Mesodermal cell (in vitro differentiated cells): ENCODE data around the gene THEMIS.

Experiments
- H3K27ac ChIP-seq: 2 replicates; pipeline ENCODE4 v1.7.0; 2013; ENCODE audit warnings: mild to moderate bottlenecking, low read depth, low read length, moderate library complexity; ENCODE audit not compliant: severe bottlenecking
- H3K36me3 ChIP-seq: 2 replicates; pipeline ENCODE4 v1.7.1; 2013; ENCODE audit warnings: mild to moderate bottlenecking, low read length, moderate library complexity; ENCODE audit not compliant: control insufficient read depth, insufficient read depth
- H3K4me1 ChIP-seq: one replicate; pipeline ENCODE4 v1.7.1; 2013; ENCODE audit warnings: mild to moderate bottlenecking, low read length; ENCODE audit not compliant: insufficient read depth, control insufficient read depth, poor library complexity, severe bottlenecking
- H3K4me3 ChIP-seq: 2 replicates; pipeline ENCODE4 v1.7.0; 2013; ENCODE audit warnings: low read length, control low read depth, mild to moderate bottlenecking; ENCODE audit not compliant: insufficient read depth, poor library complexity, severe bottlenecking; ENCODE audit errors: extremely low read depth
- H3K9me3 ChIP-seq: 2 replicates; pipeline ENCODE4 v1.7.1; 2013; ENCODE audit warnings: mild to moderate bottlenecking, low read length, moderate library complexity; ENCODE audit not compliant: control insufficient read depth
- WGBS, 2 experiments: methylation state at CpG; one replicate each; pipeline ENCODE4 v1.1.5; 2013; ENCODE audit warnings: missing lambda C conversion rate in 2 of 2; ENCODE audit not compliant: insufficient coverage in 2 of 2; 5-methylcytosine and 5-hydroxymethylcytosine counted together

The THEMIS gene

GRCh38 chr6:127864701-127865100 is 36.2 kb downstream of the THEMIS start:
- Histone ChIP-seq H3K4me3 (no peak overlapping the region), H3K4me1 (no peaks in the 10 kb centered on the region), H3K36me3 (no peaks in the 10 kb centered on the region), H3K27ac (no peak overlapping the region), H3K9me3 (no peaks in the 10 kb centered on the region)
- no CpG with 5 or more reads among the region's 2 CpGs for WGBS, 2 experiments

- Histone ChIP-seq H3K9me3 (no peaks in the 10 kb centered on the region), H3K36me3 (no peaks in the 10 kb centered on the region), H3K4me1 (no peaks in the 10 kb centered on the region), H3K4me3 (no peak overlapping the region), H3K27ac (no peak overlapping the region)
- WGBS, 2 experiments, result no CpG with 5 or more reads among the region's 2 CpGs
Observed at GRCh38 chr6:127860723-127861122, 40.1 kb downstream of the THEMIS start.

- no peak overlapping the region for H3K27ac ChIP-seq
- no peaks in the 10 kb centered on the region for H3K36me3 ChIP-seq
- H3K4me3 ChIP-seq, result no peak overlapping the region
- H3K4me1 ChIP-seq, result no peaks in the 10 kb centered on the region
- no peaks in the 10 kb centered on the region for H3K9me3 ChIP-seq
- 80% methylated on average over 1 of the region's 2 CpGs; no CpG with 5 or more reads in 1 of the 2 experiments for WGBS, 2 experiments
Observed at GRCh38 chr6:127859956-127860355, 40.9 kb downstream of the THEMIS start.

GRCh38 chr6:127858727-127859391 is 42.0 kb downstream of the THEMIS start:
- H3K4me3 ChIP-seq, result no peak overlapping the region
- H3K4me1 ChIP-seq, result no peaks in the 10 kb centered on the region
- no peak overlapping the region for H3K27ac ChIP-seq
- H3K36me3 ChIP-seq, result no peaks in the 10 kb centered on the region
- H3K9me3 ChIP-seq, result no peaks in the 10 kb centered on the region
- 71 to 73% methylated on average over 2 to 3 of the region's 4 CpGs for WGBS, 2 experiments

GRCh38 chr6:127857051-127857637 is 43.7 kb downstream of the THEMIS start:
- Histone ChIP-seq H3K27ac (no peak overlapping the region), H3K36me3 (no peaks in the 10 kb centered on the region), H3K4me1 (no peaks in the 10 kb centered on the region), H3K9me3 (no peaks in the 10 kb centered on the region), H3K4me3 (no peak overlapping the region)
- no CpG with 5 or more reads among the region's 1 CpG for WGBS, 2 experiments

GRCh38 chr6:127855542-127856159 is 45.2 kb downstream of the THEMIS start:
- Histone ChIP-seq H3K36me3 (no peaks in the 10 kb centered on the region), H3K4me3 (no peak overlapping the region), H3K4me1 (no peaks in the 10 kb centered on the region), H3K27ac (no peak overlapping the region), H3K9me3 (no peaks in the 10 kb centered on the region)
- WGBS, 2 experiments, result 57% methylated on average over 1 of the region's 4 CpGs; no CpG with 5 or more reads in 1 of the 2 experiments

- Histone ChIP-seq H3K36me3 (no peaks in the 10 kb centered on the region), H3K9me3 (no peaks in the 10 kb centered on the region), H3K27ac (no peak overlapping the region), H3K4me3 (no peak overlapping the region), H3K4me1 (no peaks in the 10 kb centered on the region)
- no CpG with 5 or more reads among the region's 1 CpG for WGBS, 2 experiments
Observed at GRCh38 chr6:127854009-127854408, 46.8 kb downstream of the THEMIS start.

- Histone ChIP-seq H3K27ac (no peak overlapping the region), H3K36me3 (no peaks in the 10 kb centered on the region), H3K4me3 (no peak overlapping the region), H3K4me1 (no peaks in the 10 kb centered on the region), H3K9me3 (no peaks in the 10 kb centered on the region)
- WGBS, 2 experiments, result no CpG with 5 or more reads among the region's 1 CpG
Observed at GRCh38 chr6:127851197-127851596, 49.7 kb downstream of the THEMIS start.

GRCh38 chr6:127845242-127845641 is 55.6 kb downstream of the THEMIS start:
- WGBS, 2 experiments, result no CpG with 5 or more reads among the region's 3 CpGs
- no peak overlapping the region for H3K4me3 ChIP-seq
- no peaks in the 10 kb centered on the region for H3K9me3 ChIP-seq
- H3K36me3 ChIP-seq, result no peaks in the 10 kb centered on the region
- H3K27ac ChIP-seq, result no peak overlapping the region
- H3K4me1 ChIP-seq, result peaks cover 3% of the 10 kb centered on the region

- Histone ChIP-seq H3K9me3 (no peaks in the 10 kb centered on the region), H3K4me3 (no peak overlapping the region), H3K27ac (no peak overlapping the region), H3K4me1 (peaks cover 3% of the 10 kb centered on the region), H3K36me3 (no peaks in the 10 kb centered on the region)
- WGBS, 2 experiments, result no CpG with 5 or more reads among the region's 1 CpG
Observed at GRCh38 chr6:127844529-127844928, 56.3 kb downstream of the THEMIS start.

GRCh38 chr6:127843582-127843981 is 57.3 kb downstream of the THEMIS start:
- H3K9me3 ChIP-seq, result no peaks in the 10 kb centered on the region
- no peaks in the 10 kb centered on the region for H3K36me3 ChIP-seq
- no peak overlapping the region for H3K4me3 ChIP-seq
- WGBS, 2 experiments, result 100% methylated on average over 1 of the region's 1 CpG; no CpG with 5 or more reads in 1 of the 2 experiments
- H3K4me1 ChIP-seq, result peaks cover 3% of the 10 kb centered on the region
- no peak overlapping the region for H3K27ac ChIP-seq
